ENCODE data around the gene TWF2.
A peak's percentile ranks its signal among the peaks of the same experiment; 100 is the strongest.

TWF2 gene

DNA sequence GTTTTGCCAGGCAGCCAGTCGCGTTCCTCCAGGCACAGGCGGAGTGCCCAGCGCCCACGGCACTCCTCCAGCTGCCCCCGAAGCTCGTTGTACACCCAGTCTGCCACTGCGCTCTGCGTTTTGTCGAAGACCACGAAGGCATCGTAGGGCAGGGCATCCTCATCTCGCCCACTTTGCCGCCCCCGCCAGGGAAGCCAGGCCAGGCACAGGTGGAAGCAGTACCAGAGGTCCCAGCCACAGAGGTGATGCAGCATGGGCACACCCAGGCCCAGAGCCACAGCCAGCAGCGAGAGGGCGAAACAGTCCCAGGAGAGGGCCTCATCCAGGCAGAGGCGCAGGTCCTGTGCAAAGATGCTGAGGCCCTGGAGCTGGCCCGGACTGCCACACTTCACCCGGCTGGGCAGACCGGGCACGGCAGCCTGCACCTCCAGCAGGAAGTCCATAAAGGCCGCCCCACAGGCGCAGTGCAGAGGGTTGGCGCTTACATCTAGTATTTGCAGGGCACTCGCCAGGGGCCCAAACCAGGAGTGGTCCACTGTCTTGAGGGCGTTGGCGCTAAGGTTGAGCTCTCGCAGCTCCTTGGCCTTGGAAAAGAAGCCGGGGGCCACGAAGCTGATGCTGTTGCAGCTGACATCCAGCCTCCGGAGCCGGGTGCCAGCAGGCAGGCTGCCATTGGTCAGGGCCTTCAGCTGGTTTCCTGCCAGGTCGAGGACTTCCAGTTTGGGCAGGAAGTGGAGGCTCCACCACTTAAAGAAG is 17.2 kb downstream of the TWF2 start:
- peak; percentile 77 for DNase-seq

DNA sequence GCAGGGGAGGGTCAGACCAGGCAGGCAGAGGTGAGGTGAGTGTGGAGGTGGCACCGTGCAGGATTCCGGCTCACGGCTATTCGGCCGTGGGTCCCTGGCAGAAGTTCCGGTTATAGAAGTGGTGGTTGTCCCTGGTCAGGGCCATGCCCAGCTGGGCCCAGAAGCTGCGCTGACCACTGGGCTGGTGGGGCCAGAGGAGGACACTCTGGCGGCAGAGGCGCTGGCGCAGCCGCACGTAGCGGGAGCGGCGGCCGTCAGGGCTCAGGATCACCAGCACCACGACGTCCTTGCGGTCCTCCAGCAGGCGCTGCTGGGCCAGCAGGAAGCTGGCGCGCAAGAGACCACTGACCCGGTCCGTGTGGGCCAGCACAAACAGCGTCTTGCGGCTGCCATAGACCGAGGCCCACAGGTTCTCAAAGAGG is 17.8 kb downstream of the TWF2 start:
- no peak for DNase-seq

DNA sequence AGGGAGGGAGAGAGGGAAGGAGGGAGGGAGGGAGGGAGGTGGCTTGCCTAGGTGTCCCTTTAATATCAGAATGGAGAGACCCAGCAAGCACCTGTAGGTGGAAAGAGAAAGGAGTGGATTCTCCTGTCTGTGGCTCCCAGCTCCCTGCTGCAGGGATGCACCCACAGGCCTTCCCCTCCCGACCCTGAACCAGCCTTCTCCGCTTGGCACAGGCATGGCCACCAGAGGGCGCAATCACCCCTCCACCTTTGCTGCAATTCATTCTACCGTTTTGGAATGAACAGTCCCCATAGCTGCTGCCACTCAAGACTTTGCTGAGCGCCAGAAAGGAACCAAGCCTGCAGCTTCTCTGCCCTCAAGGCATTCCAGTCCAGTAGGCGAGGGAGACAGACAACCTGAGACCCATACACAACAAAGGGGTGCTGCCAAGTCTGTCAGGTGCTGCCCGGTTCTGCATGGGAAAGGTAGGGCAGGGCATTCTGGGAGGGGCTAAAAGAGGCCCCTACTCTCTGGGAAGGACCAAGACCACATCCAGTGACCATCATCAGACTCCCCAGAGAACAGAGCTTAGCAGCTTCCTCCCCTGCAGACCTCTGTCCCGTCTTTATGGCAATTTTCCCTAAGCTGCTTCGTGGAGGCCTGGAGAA is 18.5 kb downstream of the TWF2 start:
- peak; percentile 99 for DNase-seq

DNA sequence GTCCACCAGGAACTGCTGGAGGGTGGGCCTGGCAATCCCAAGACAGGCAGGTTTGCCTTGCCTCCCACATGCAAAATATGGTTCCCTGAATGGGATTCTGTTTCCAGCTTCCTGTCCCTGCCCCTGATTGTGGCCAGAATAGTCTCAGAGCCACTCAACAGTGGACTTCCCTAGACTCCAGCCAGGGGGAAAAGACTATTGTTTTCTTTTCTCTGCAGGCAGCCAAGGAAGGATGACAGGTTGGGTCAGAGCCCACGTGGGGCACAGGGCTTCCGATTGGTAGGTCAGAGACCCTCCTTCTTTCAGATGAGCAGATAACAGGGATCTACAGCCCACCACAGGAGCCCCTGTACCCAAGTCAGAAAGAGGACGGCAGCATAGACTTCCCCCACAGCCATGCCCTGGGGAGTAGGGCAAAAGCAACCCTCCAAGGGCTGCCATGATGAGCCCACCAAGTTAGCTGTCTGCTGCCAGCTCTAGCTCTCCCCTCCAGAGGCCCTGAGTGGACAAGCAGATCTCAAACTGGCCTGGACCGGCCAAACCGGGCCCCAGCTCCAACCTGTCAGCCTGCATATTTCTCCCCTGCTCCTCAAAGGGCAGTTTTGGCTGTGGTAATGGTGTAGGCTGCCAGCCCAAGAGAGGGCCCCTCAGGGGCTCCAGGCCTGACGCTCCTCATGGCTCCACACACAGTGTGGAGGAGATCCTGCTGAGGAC is 19.9 kb downstream of the TWF2 start:
- no peak for DNase-seq

DNA sequence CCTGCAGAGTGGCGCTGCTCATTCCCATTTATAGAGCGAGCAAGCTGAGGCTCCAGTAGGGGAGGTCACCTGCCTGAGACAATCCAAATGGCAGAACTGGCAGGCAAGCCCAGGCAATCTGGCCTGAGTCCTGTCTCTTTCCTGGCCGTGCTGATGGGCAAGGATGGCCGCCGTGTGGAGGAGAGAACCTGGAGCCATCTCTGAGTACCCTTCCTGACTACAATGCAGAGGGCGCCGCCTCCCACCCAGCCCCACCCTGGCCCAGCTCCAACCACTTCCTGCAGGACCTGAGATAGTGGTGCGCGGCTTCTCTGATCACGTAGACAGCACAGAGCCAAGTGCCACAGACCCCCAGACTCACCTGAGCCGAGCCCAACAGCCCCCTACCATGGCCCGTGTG is 20.5 kb downstream of the TWF2 start:
- peak; percentile 63 for DNase-seq

DNA sequence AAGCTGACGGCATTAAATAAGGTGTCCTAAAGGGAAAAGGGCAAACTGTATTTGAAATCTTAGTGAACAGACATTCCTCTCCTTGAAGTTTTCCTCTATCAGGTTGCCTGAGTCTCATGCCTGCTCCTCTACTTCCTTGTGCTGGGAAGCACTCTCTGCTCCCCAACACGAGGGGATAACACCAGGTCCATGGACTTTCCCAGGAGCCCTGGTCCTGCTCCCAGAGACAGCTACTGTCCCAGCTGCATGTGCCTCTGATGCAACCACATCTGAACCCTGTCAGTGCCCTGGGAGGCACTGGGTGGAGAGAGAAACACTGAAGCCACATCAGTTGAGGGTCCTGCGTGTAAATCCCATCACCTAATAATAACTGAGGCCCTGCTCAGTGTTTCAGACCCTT is 20.9 kb downstream of the TWF2 start:
- no peak for DNase-seq

DNA sequence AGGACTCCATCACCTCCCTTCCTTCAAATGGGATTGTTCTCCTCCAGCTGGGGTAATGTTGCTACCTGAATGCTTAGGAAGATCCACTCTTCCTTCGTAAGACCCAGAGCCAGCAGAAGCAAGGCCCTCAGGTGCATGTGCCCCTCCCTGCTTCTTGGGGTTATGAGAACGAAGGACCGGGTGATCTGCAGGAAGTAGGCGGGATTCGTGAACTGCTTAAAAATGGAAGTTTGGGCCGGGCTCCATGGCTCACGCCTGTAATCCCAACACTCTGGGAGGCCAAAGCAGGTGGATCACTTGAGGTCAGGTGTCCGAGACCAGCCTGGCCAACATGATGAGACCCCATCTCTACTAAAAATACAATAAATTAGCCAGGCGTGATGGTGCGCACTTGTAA is 21.6 kb downstream of the TWF2 start:
- DNase-seq = no peak

DNA sequence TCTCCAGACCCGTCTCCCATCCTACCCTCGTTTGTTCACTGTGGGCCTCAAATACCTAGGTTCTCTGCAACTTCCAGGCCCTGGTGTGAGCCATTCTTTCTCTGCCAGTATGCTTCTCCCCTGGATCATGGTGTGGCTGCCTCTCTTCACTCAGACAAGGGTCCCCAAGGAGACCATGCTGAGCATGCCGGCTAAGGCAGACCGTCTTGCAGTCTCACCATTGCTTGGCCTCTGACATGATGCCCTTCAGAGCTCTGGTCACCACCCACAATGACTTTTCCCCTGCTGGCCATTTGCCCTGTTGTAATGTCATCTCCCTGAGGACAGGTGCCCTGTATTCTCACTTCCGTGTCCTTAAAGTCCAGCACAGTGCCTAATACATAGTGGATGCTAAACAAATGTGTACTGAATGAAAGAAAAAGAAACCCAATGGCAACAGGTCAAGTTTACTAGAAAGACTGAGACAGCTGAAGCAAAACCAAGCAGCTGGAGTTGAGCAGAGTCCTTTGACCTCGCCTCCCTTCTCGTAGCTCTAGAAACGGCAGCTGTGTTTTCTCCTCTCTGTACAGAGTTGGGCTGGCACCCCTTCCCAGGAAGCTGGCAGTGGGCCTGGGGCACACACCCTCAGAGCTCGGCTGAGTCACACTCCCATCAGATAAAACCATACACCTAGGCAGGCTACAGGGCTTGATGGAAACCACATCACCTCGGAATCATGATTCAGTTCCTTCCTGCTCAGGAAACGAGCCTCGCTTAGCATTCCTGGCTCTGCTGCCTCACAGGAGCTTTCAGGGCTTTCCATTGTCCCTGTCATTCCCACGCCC is 22.2 kb downstream of the TWF2 start:
- DNase-seq = peak; percentile 68

DNA sequence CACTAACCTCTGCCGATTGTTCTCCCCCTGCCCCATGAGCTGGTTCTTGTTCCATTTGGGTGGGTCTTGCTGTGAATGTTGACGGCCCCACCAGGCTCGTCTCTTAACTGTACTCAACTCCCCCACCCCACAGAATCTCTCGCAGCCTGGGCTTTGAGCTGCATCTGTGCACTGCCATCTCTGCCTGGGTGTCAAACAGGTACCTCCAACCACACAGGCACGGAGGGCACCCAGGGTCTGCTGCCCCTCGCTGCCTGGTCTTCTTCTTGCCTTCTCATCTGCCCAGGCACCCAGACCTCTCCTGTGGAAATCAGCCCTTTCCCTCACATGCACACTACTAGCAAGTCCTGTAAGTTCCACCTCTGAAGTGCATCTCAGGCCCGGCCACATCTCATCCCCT is 23.6 kb downstream of the TWF2 start:
- DNase-seq = no peak

DNA sequence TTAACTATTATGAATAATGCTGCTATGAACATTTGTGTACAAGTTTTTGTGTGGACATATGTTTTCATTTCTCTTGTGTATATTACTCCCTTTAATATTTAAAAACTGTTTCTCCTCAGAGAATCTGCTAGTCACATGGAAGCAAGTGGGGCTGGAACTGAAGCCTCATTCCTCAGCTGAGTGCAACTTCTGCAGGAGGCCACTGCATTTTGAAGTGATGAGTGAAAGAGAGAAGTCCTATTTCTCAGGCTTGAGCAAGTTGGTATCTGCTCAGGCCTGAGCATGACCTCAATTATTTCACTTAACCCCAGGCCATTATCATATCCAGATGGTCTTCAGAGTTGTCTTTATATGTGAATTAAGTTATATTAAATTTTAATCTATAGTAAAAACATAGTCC is 25.1 kb downstream of the TWF2 start:
- DNase-seq = no peak

DNA sequence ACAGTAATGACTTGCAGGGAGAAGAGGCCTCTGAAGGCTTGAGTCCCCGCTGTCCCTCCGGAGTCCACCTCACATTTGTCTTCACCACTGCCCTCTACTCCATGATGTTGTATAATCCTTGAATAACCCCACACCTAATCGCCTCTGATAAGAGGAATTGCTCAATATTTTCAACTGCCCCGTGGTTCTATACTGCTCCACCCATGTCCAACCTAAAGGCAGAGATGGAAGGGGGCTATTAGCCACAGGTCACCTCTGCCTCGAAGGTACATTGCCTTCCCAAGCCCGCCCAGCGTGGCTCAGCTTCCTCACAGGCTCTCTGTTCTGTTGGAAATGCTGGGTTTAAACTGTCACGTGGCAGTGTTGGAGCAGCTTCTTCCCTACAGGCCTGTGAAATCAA is 26.0 kb downstream of the TWF2 start:
- no peak for DNase-seq

DNA sequence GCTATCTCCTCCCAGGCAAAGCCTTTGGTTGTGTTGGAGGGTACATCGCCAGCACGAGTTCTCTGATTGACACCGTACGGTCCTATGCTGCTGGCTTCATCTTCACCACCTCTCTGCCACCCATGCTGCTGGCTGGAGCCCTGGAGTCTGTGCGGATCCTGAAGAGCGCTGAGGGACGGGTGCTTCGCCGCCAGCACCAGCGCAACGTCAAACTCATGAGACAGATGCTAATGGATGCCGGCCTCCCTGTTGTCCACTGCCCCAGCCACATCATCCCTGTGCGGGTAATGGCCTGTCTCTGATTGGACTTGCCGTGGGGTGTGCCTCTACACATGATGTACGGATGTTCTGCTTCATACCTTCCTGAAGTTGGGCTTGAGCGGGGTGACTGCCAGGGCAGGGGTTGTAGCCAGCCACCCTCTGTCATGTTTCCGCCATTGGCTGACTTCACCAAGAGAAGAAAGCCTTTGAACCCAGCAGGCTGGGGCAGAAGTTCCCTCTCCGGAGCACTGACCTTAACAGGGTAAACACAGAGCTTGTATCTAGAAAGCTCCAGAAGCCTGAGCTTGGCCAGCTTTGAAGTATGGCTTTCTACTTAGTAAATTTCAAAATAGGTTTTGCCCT is 27.6 kb downstream of the TWF2 start:
- no peak for DNase-seq

DNA sequence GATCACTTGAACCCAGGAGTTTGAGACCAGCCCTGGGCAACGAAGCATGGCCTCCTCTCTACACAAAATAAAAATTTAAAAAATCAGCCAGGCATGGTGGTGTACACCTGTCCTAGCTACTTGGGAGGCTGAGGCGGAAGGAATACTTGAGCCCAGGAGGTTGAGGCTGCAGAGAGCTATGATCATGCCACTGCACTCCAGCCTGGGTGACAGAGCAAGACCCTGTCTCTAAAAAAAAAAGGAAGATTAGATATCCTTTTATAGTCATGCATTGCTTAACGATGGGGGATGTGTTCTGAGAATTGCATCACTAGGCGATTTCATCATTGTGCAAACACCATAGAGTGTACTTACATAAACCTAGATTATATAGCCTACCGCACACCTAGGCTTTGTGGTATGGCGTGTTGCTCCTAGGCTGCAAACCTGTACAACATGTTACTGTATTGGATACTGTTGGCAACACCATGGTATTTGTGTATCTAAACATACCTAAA is 28.4 kb downstream of the TWF2 start:
- no peak for DNase-seq

DNA sequence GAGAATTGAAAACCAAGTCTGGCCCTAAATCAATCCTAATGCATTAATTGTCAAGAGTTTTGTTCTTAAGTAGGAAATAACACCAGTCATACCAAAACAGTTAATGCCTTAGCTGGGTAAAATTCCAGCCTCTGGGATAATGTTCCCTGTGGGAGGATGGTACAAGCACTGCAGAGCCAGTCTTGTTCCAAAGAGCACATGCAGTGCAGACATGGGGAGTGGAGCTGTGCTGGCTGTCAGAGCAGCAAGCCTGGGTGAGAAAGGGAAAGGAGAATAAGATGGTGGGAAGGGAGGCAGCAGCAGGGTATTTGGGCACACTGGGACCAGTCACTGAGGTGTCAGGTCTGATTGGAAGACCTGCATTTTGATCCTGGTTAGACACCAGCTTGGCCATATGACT is 28.9 kb downstream of the TWF2 start:
- no peak for DNase-seq

DNA sequence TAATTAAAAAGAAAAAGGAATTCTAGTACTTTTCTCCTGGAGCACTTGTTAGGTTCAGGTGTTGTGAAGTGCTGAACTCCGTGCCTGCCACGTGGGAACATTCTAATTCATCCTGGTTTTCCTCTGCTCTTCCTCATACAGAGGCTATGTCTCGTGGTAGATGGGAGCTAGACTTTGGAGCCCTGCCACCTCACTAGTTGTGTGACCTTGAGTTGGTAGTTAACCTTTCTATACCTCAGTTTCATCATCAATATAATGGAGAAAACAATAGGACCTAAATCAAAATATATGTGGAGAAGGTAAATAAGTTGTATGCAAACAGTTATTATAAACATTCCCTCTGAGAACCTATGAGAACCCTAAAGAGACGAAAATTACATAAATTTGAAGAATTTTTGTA is 30.4 kb downstream of the TWF2 start:
- no peak for DNase-seq

DNA sequence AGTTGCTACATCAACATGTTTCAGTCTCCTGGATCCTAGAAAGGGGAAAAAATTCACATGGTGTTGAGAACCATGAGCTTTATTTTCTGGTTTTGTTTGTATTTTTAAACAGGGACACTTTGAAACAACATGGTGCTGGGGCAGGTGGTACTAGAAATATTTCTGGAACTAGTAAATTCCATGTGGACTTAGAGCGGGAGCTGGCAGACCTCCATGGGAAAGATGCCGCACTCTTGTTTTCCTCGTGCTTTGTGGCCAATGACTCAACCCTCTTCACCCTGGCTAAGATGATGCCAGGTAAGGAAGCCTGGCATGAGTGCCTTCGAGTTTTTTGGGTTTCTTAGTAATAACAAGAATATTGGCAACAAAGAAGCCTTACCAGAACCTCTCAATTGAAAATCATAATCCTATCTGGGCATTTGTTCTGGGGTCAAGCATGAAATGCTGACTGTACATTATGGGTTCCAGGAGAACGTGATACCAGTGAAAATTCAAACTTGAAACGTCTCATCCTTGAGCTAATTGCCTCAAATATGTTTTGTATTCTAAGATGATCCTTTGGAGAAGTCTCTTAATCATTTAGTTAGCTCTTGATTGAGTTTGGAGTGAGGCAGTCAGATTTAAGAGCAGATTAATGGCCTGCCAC is 33.1 kb downstream of the TWF2 start:
- no peak for DNase-seq

DNA sequence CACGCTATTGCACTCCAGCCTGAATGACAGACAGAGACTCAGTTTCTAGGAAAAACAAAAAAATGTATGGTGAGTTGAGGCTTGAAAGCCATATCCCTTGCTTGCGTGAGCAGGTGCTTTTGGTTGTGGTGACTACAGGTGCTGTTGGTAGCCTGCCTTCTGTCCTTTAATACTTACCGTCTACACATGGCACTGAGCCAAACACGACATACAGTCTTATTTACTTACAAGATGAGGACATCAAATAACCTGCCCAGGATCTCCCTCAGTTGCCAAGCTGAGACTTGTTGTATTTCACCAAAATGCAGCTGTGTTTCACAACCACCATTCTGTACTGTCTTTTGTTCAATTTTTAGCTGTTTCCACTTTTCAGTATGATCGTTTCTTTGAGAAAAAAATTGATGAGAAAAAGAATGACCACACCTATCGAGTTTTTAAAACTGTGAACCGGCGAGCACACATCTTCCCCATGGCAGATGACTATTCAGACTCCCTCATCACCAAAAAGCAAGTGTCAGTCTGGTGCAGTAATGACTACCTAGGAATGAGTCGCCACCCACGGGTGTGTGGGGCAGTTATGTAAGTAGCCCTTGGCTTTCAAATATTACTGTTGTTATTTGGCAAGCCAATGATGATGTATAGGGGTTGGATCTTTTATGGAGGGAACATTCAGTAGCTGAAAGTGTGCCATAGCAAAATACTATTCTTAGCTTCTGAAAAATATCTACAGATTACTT is 34.5 kb downstream of the TWF2 start:
- DNase-seq = no peak

DNA sequence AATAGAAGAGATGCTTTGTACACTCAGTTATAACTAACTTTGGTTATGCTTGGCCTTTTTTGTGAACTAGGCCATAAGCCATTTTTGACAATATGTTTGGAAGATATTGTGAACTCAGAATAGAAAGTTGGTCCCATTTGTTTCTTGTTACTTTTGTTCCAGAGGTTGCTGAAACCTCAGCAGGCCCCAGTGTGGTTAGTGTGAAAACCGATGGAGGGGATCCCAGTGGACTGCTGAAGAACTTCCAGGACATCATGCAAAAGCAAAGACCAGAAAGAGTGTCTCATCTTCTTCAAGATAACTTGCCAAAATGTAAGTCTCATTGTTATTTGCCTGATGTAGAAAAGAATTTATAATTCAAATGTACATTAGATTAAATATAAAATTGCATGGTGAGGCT is 35.3 kb downstream of the TWF2 start:
- no peak for DNase-seq

DNA sequence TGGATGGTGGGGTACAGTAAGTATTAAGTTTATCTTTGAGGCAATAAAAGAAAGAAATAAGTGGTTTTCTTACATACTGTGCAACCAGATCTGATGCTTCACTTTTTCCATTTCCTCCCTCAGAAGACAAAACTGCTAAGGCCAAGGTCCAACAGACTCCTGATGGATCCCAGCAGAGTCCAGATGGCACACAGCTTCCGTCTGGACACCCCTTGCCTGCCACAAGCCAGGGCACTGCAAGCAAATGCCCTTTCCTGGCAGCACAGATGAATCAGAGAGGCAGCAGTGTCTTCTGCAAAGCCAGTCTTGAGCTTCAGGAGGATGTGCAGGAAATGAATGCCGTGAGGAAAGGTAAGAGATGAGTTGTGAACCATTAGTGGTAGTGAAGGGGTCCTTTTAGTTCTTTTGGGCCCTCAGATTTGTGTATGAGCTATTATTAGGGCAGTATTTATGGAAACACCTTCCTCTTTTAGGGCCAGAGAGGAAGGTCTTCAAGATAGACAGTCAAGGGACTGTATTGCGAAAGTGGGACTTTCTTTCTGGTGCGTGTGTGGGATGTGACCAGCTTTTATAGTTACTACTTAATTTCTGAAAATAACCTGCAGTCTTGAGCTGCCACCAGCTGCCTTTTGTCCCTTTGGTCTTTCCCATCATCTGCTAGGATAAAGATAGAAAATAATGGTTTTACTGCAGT is 36.4 kb downstream of the TWF2 start:
- no peak for DNase-seq

DNA sequence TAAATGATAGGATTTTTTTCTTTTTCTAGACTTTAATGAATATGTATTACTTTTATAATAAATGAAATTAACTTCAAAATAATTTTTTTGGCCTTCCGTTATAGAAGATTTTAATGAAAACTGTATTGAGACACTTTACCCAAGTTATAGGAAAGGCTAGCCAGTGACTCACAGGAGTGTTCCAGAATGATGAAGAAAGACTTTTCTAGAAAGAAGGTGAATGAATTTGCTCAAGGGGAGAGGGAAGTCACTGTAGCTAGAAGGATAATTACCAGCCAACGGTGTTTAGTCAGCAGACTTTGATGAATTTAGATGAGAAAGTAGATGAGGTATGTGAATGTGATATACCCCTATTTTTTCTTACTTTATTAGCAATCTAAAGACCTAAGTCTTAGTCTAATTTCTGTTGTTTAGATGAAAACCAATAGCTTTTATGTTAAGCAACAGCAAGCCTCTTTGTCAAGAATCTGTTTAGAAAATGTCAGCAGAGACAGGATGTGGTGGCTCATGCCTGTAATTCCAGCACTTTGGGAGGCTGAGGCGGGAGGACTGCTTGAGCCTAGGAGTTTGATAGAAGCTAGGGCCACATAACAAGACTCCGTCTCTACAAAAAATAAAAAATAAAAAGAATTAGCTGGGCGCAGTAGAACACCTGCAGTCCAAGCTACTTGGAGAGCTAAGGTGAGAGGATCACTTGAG is 37.8 kb downstream of the TWF2 start:
- DNase-seq = no peak
